ENCODE measurements around the gene NKX1-1. TPM values are rescaled to one million over a fixed set of nuclear protein-coding genes. Genes with fewer than 3 reads are reported as not detected.
A peak's percentile ranks its signal among the peaks of the same experiment; 100 is the strongest.

NKX1-1 gene
- total RNA-seq, 1 donor, result not detected

DNA sequence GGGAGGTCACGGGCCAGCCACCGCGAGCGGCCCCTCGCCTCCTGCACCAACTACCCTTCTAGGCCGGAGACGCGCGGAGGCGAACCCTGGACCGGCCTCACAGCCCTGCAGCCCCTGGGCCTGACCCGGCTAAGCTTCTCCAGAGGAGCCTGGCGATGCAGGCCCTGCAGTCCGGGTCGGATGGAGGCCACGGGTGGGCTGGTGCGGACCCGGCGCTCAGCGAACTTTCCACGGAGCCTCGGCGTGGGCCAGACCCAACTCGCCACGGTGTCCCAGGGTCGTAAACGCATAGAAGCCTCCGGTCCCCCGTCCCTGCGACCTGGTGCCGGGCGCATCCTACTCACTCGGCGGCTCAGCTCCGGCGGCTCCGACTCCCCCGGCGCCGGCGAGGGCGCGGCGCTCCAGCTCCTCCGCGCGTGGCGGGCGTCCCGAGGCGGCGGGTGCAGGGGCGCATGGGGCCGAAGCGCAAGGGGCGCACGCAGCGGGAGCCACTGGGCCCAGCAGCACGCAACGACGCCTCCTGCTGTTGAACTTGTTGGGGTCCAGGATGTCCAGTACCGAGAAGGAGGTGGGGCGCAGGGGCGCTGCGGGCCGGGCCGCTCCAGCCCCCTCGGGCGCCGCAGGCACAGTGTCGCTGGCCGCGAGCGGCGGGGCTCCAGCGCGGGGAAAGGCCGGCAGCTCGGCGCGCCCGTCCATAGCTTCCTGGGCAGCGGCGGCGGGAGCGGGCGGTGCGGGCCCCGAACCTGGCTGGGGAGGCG is 427 bp downstream of the NKX1-1 start:
- Histone ChIP-seq H3K79me2 (ENCODE audit: insufficient read depth, low read length) (no peaks in the 10 kb centered on the region), H4K20me1 (ENCODE audit: insufficient read depth, low read length) (peaks cover 3% of the 10 kb centered on the region), H3K36me3 (ENCODE audit: insufficient read depth, low read length) (no peaks in the 10 kb centered on the region), H3K9me3 (ENCODE audit: low read depth, low read length) (no peaks in the 10 kb centered on the region), H3K4me2 (ENCODE audit: insufficient read depth, low read length) (no peak overlapping the region), H3K27ac (ENCODE audit: low read depth, low read length) (no peak overlapping the region), H2AFZ (ENCODE audit: low read length) (no peak overlapping the region), H3K4me3 (ENCODE audit: insufficient read depth, low read length) (no peak overlapping the region), H3K4me1 (ENCODE audit: insufficient read depth, low read length) (no peaks in the 10 kb centered on the region), H3K27me3 (ENCODE audit: insufficient read depth, low read length) (peaks cover 65% of the 10 kb centered on the region)
- TF ChIP-seq, protein P1, sequence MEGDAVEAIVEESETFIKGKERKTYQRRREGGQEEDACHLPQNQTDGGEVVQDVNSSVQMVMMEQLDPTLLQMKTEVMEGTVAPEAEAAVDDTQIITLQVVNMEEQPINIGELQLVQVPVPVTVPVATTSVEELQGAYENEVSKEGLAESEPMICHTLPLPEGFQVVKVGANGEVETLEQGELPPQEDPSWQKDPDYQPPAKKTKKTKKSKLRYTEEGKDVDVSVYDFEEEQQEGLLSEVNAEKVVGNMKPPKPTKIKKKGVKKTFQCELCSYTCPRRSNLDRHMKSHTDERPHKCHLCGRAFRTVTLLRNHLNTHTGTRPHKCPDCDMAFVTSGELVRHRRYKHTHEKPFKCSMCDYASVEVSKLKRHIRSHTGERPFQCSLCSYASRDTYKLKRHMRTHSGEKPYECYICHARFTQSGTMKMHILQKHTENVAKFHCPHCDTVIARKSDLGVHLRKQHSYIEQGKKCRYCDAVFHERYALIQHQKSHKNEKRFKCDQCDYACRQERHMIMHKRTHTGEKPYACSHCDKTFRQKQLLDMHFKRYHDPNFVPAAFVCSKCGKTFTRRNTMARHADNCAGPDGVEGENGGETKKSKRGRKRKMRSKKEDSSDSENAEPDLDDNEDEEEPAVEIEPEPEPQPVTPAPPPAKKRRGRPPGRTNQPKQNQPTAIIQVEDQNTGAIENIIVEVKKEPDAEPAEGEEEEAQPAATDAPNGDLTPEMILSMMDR (IDR thresholded peaks at IDR 0.05; ENCODE audit: extremely low read depth, low read depth, low read length), result no peak
- peak; percentile 90 for DNase-seq (ENCODE audit: insufficient read length, low spot score, missing footprints)

DNA sequence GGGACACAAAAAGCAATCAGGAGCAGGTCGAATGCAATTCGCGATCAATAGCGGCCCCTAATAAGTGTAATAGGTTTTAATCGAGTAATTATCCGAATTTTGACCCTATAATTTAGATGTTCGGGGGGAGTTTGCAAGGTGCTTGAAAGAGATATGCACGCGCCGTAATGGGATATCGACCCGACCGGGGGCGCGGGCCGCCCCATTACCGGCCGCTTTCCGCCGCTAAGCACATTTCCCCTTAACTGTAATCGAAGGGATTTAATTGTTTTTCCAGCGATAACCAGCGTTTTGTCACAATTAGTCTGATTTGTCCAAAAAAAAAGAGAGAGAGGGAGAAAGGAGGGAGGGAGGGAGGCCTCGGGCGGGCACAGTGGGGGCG is 997 bp downstream of the NKX1-1 start:
- peaks cover 65% of the 10 kb centered on the region for H3K27me3 ChIP-seq (ENCODE audit: insufficient read depth, low read length)
- H3K36me3 ChIP-seq (ENCODE audit: insufficient read depth, low read length), result no peaks in the 10 kb centered on the region
- no peaks in the 10 kb centered on the region for H3K79me2 ChIP-seq (ENCODE audit: insufficient read depth, low read length)
- no peak overlapping the region for H3K27ac ChIP-seq (ENCODE audit: low read depth, low read length)
- no peak overlapping the region for H3K4me3 ChIP-seq (ENCODE audit: insufficient read depth, low read length)
- H3K4me2 ChIP-seq (ENCODE audit: insufficient read depth, low read length), result no peak overlapping the region
- no peaks in the 10 kb centered on the region for H4K20me1 ChIP-seq (ENCODE audit: insufficient read depth, low read length)
- TF ChIP-seq, protein P1 (IDR thresholded peaks at IDR 0.05; ENCODE audit: extremely low read depth, low read depth, low read length), result no peak
- no peaks in the 10 kb centered on the region for H3K4me1 ChIP-seq (ENCODE audit: insufficient read depth, low read length)
- no peaks in the 10 kb centered on the region for H3K9me3 ChIP-seq (ENCODE audit: low read depth, low read length)
- peak; percentile 92 for DNase-seq (ENCODE audit: insufficient read length, low spot score, missing footprints)
- H2AFZ ChIP-seq (ENCODE audit: low read length), result no peak overlapping the region

DNA sequence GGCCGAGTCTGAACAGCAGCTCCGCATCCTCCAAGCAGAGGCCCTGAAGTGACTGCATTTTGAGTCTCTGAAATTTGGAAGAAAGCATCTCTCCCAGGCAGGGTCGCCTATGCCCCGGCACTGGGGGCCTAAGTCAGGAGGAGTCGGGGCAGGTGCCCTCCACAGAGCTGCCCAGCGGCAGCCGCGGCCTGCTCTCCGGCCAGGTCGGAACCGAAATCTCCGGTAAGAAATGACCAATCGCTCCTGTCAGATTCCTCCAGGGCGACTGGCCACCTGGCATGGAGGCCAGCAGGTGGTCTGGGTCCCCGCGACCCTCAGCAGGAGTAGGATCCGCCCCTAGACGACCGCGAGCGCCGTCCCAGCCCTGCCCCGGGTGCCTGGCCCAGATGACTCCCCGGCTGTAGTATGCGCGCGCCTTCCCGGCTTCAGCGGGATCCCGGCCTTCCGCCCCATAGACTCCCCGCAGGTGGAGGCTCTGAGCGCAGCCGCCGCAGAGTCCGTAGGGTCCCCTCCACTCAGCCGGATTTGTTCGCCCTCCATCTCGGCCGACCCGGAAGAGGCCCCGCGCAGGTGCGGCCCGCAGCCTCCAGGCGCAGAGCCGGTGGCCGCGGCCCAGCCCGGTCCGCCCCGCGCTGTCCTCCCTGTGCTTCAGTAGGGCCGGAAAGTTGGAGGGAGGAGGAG is 1.5 kb downstream of the NKX1-1 start:
- Histone ChIP-seq H4K20me1 (ENCODE audit: insufficient read depth, low read length) (no peaks in the 10 kb centered on the region), H3K9me3 (ENCODE audit: low read depth, low read length) (no peaks in the 10 kb centered on the region), H3K27me3 (ENCODE audit: insufficient read depth, low read length) (peaks cover 67% of the 10 kb centered on the region), H2AFZ (ENCODE audit: low read length) (no peak overlapping the region), H3K4me2 (ENCODE audit: insufficient read depth, low read length) (no peak overlapping the region), H3K79me2 (ENCODE audit: insufficient read depth, low read length) (no peaks in the 10 kb centered on the region), H3K27ac (ENCODE audit: low read depth, low read length) (no peak overlapping the region), H3K4me3 (ENCODE audit: insufficient read depth, low read length) (no peak overlapping the region), H3K36me3 (ENCODE audit: insufficient read depth, low read length) (no peaks in the 10 kb centered on the region), H3K4me1 (ENCODE audit: insufficient read depth, low read length) (no peaks in the 10 kb centered on the region)
- TF ChIP-seq, protein P1 (IDR thresholded peaks at IDR 0.05; ENCODE audit: extremely low read depth, low read depth, low read length), result no peak
- DNase-seq (ENCODE audit: insufficient read length, low spot score, missing footprints), result peak; percentile 93
